GM12878 (cell line): ENCODE results near the gene WBP2NL.

Experiments
- POLR2A ChIP-seq: IDR thresholded peaks from 2 replicates; pipeline ENCODE4 v1.6.1; 2011; ENCODE audit warnings: low read depth, mild to moderate bottlenecking, low read length
- TAF1 ChIP-seq: IDR thresholded peaks from 2 replicates; pipeline ENCODE4 v1.6.1; 2011; ENCODE audit warnings: mild to moderate bottlenecking, low read depth, low read length, borderline replicate concordance

GRCh38 chr22:41976070-41976901 lies 22.3 kb upstream of the WBP2NL start:
- TF ChIP-seq POLR2A (no peak), TAF1 (no peak)
